Progenitor cell of endocrine pancreas (in vitro differentiated cells): Measurements from ENCODE around the gene IARS1. TPM values are rescaled to one million over a fixed set of nuclear protein-coding genes. Genes with fewer than 3 reads are reported as not detected.

Experiments used
- DNase-seq: peaks from one replicate; pipeline ENCODE4 v3.0.0; 2021; ENCODE audit warnings: low spot score; ENCODE audit not compliant: unreplicated experiment
- H3K27ac Mint-ChIP-seq: 2 replicates; pipeline ENCODE4 v1.8.0; 2021; ENCODE audit warnings: mild to moderate bottlenecking, moderate library complexity, mixed read lengths
- H3K27me3 Mint-ChIP-seq: 2 replicates; pipeline ENCODE4 v1.8.0; 2021; ENCODE audit warnings: mixed read lengths
- H3K36me3 Mint-ChIP-seq: 2 replicates; pipeline ENCODE4 v1.8.0; 2022; ENCODE audit warnings: mixed read lengths; ENCODE audit not compliant: insufficient read depth
- H3K4me1 Mint-ChIP-seq: 2 replicates; pipeline ENCODE4 v1.8.0; 2021; ENCODE audit warnings: low read depth, mixed read lengths
- H3K4me3 Mint-ChIP-seq: 2 replicates; pipeline ENCODE4 v1.8.0; 2021; ENCODE audit warnings: low read depth, mild to moderate bottlenecking, moderate library complexity, mixed read lengths
- H3K9me3 Mint-ChIP-seq: 2 replicates; pipeline ENCODE4 v1.8.0; 2021; ENCODE audit warnings: low read depth, mixed read lengths
- total RNA-seq: library from RNA; stranded (reverse); gene quantifications from 2 replicates; pipeline ENCODE4 v1.2.1, GENCODE V29; 2021
- TF ChIP-seq, protein P1 (sequence below): fragments of 200-600 bp; sonication (generic); IDR thresholded peaks from one replicate; pipeline ENCODE4 v1.5.0; 2021; ENCODE audit warnings: antibody characterized with exemption, mild to moderate bottlenecking; ENCODE audit not compliant: unreplicated experiment

Gene IARS1
- total RNA-seq, 1 donor from 2014 or later: 170 TPM

DNA sequence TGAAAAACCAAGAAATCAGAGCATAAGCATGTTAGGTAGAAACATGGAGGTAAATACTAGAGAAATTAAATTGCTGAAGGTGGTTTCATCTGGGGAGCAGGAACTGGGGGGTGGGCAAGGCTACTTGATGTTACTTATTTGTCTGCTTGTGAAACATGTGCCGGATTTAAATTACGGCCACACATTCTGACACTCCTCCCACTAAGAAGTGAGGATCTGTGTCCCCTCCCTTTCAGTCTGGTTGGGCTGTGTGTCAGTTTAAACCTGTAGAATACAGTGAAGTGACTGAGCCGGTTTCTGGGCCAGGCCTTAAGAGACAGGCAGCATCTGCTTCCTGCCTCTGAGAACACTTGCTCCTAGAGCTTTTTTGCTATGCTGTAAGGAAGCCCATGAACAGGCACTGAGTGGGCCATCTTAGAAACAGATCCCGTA is 2.3 kb upstream of the IARS1 start:
- DNase-seq: no peak
- peaks cover 42% of the 10 kb centered on the region for H3K4me1 Mint-ChIP-seq
- H3K27me3 Mint-ChIP-seq: no peaks in the 10 kb centered on the region
- peak overlapping the region; percentile 65 for H3K4me3 Mint-ChIP-seq
- TF ChIP-seq, protein P1, sequence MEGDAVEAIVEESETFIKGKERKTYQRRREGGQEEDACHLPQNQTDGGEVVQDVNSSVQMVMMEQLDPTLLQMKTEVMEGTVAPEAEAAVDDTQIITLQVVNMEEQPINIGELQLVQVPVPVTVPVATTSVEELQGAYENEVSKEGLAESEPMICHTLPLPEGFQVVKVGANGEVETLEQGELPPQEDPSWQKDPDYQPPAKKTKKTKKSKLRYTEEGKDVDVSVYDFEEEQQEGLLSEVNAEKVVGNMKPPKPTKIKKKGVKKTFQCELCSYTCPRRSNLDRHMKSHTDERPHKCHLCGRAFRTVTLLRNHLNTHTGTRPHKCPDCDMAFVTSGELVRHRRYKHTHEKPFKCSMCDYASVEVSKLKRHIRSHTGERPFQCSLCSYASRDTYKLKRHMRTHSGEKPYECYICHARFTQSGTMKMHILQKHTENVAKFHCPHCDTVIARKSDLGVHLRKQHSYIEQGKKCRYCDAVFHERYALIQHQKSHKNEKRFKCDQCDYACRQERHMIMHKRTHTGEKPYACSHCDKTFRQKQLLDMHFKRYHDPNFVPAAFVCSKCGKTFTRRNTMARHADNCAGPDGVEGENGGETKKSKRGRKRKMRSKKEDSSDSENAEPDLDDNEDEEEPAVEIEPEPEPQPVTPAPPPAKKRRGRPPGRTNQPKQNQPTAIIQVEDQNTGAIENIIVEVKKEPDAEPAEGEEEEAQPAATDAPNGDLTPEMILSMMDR: no peak
- H3K9me3 Mint-ChIP-seq: no peaks in the 10 kb centered on the region
- peak overlapping the region; percentile 99 for H3K27ac Mint-ChIP-seq
- peaks cover 7% of the 10 kb centered on the region for H3K36me3 Mint-ChIP-seq

DNA sequence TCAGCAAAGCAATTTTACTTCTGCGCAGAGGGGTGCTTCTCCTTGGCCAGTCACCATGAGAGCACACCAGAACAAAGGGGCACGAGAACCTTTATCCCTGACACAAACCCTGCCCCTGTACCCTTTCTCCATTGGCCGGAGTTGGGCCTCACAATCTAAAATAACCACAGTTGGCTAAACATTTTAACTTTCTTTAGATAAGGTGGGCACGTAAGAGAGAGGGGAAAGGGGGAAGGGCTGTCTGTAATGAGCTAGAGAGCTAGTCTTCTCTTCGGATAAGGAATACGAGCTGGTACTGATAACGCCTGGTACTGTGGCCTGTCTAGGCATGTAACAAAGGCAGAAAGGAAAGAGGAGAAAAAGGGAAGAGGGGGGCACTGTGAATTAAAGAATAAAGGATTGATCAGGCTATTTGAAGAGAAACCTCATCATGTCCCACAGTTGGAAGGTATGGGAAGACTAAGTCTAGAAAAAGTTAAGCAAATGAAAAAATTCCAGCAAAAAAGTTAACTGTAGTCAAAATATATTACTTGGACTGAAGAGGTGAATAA is 1.8 kb upstream of the IARS1 start:
- peak overlapping the region; percentile 99 for H3K27ac Mint-ChIP-seq
- H3K36me3 Mint-ChIP-seq: peaks cover 10% of the 10 kb centered on the region
- peak overlapping the region; percentile 65 for H3K4me3 Mint-ChIP-seq
- DNase-seq: no peak
- TF ChIP-seq, protein P1: no peak
- H3K4me1 Mint-ChIP-seq: peaks cover 42% of the 10 kb centered on the region
- no peaks in the 10 kb centered on the region for H3K27me3 Mint-ChIP-seq
- no peaks in the 10 kb centered on the region for H3K9me3 Mint-ChIP-seq

DNA sequence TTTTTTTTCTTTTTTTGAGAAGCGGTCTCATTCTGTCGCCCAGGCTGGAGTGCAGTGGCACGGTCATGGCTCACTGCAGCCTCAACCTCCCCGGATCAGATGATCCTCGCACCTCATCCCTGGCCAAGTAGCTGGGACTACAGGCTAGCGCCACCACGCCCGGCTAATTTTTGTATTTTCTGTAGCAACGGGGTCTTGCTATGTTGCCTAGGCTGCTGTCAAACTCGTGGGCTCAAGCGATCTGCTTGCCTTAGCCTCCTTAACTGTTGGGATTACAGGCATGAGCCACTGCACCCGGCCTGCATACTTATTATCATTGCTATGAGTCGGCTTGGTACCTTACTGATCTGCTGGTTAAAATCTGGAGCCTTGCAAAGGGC is 790 bp upstream of the IARS1 start:
- peak overlapping the region; percentile 96 for H3K4me3 Mint-ChIP-seq
- no peaks in the 10 kb centered on the region for H3K9me3 Mint-ChIP-seq
- H3K27ac Mint-ChIP-seq: peak overlapping the region; percentile 99
- no peaks in the 10 kb centered on the region for H3K27me3 Mint-ChIP-seq
- H3K36me3 Mint-ChIP-seq: peaks cover 13% of the 10 kb centered on the region
- TF ChIP-seq, protein P1: no peak
- DNase-seq: no peak
- peaks cover 42% of the 10 kb centered on the region for H3K4me1 Mint-ChIP-seq

DNA sequence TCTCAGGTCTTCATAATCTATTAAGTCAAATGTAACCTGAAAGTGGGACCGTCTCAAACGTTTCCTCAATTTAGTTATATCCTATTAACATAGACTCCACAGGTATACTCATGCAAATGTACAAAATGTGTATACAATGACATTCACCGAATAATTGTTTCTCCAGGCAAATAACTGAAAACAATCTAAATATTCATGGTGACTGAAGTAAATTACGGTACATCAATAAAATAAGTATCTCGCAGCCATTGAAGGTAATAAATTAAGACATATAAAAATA is 482 bp downstream of the IARS1 start:
- peaks cover 42% of the 10 kb centered on the region for H3K4me1 Mint-ChIP-seq
- no peak for DNase-seq
- no peaks in the 10 kb centered on the region for H3K27me3 Mint-ChIP-seq
- H3K4me3 Mint-ChIP-seq: peak overlapping the region; percentile 96
- TF ChIP-seq, protein P1: no peak
- no peaks in the 10 kb centered on the region for H3K9me3 Mint-ChIP-seq
- H3K36me3 Mint-ChIP-seq: peaks cover 13% of the 10 kb centered on the region
- peak overlapping the region; percentile 99 for H3K27ac Mint-ChIP-seq

DNA sequence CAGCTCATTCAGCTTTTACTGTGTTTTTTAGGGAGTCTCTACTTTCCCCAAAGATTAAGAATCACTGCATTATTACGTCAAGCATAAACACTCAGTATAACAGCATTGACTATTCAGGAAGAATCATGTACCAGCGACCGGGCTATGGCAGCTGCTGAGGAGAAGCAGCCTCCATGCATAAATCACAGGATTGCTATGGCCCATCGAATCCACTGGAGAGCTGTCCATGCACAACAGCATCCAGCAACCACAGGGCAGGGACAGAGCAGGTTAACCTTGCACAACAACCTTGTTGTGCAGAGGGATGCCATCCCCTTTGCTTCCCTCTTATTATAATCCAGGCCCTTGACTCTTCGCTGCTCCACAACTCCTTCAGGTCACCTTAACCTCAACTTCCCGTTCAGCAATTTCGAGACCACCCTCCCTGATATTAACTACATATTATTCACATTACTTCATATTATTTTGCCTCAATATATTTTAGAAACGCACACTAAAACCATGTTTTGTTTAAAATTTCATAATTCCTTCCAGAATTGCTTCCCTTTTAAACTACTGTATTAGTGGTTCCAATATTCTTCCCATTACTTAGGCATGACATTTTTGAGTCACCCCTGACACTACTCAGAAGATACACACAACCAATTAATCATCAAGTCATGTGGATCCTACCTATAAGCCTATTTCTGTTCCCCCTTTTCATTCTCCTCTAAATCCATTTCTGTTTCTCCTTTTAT is 991 bp downstream of the IARS1 start:
- H3K27ac Mint-ChIP-seq: peak overlapping the region; percentile 99
- H3K36me3 Mint-ChIP-seq: peaks cover 16% of the 10 kb centered on the region
- TF ChIP-seq, protein P1: no peak
- no peaks in the 10 kb centered on the region for H3K9me3 Mint-ChIP-seq
- no peaks in the 10 kb centered on the region for H3K27me3 Mint-ChIP-seq
- no peak for DNase-seq
- H3K4me1 Mint-ChIP-seq: peaks cover 42% of the 10 kb centered on the region
- H3K4me3 Mint-ChIP-seq: peak overlapping the region; percentile 96
